ENCODE data around the gene NRF1. TPM values are rescaled to one million over a fixed set of nuclear protein-coding genes. Genes with fewer than 3 reads are reported as not detected.
A peak's percentile ranks its signal among the peaks of the same experiment; 100 is the strongest.

Gene NRF1
- total RNA-seq, 1 experiment from 2014 or later: 19.3 TPM

- Histone ChIP-seq H3K4me1 (ENCODE audit: insufficient read depth, low read length) (no peaks in the 10 kb centered on the region; the same call in 1 of the 2 replicates), H2BK20ac (ENCODE audit: low read depth, low read length, poor library complexity, severe bottlenecking) (no peak overlapping the region), H3K9me3 (ENCODE audit: control insufficient read depth, low read depth, low read length) (no peaks in the 10 kb centered on the region), H3K4me2 (ENCODE audit: insufficient read depth, insufficient read length, low read length) (no peak overlapping the region), H3K23me2 (ENCODE audit: insufficient read length, low read depth, low read length, poor library complexity, severe bottlenecking) (no peaks in the 10 kb centered on the region), H4K20me1 (ENCODE audit: control insufficient read depth, insufficient read depth, insufficient read length) (no peaks in the 10 kb centered on the region), H2AFZ (ENCODE audit: low read length) (no peak overlapping the region), H2BK120ac (ENCODE audit: low read depth, low read length, poor library complexity, severe bottlenecking) (no peak overlapping the region), H3K23ac (ENCODE audit: insufficient read length, low read depth, low read length) (no peak overlapping the region), H3K79me2 (ENCODE audit: insufficient read depth, low read length) (no peaks in the 10 kb centered on the region), H2BK12ac (ENCODE audit: insufficient read length, low read depth, low read length) (no peak overlapping the region), H2BK15ac (ENCODE audit: low read depth, low read length) (no peak overlapping the region), H3K14ac (ENCODE audit: insufficient read depth, low read length) (no peak overlapping the region), H2BK5ac (ENCODE audit: insufficient read length, low read length) (no peak overlapping the region), H4K5ac (ENCODE audit: insufficient read length, low read depth, low read length) (no peak overlapping the region), H3K9ac (ENCODE audit: extremely low read depth, insufficient read length, low read length) (no peak overlapping the region), H3K27me3 (ENCODE audit: insufficient read depth, low read length) (no peaks in the 10 kb centered on the region), H3K27ac (ENCODE audit: insufficient read length, low read depth, low read length) (no peak overlapping the region), H3K79me1 (ENCODE audit: insufficient read depth, low read depth, low read length, poor library complexity, severe bottlenecking) (no peaks in the 10 kb centered on the region), H3T11ph (ENCODE audit: low read length) (no peak overlapping the region), H4K8ac (replicated peaks; ENCODE audit: insufficient read length, low read depth, low read length) (no peak overlapping the region), H2AK5ac (ENCODE audit: insufficient read length, low read length) (no peak overlapping the region), H3K56ac (ENCODE audit: insufficient read length, low read depth, low read length) (no peak overlapping the region), H3K18ac (ENCODE audit: insufficient read length, low read depth, low read length) (no peak overlapping the region), H3K4ac (ENCODE audit: low read depth, low read length) (no peak overlapping the region), H4K91ac (ENCODE audit: insufficient read length, low read depth, low read length) (no peak overlapping the region)
- no peak for DNase-seq
- WGBS (ENCODE audit: extremely low coverage, insufficient read length, low lambda C conversion rate): no CpG with 5 or more reads among the region's 5 CpGs
- Mint-ChIP-seq H3K9me3 (no peaks in the 10 kb centered on the region), H3K4me3 (no peak overlapping the region), H3K27me3 (ENCODE audit: low read depth) (no peaks in the 10 kb centered on the region), H3K27ac (peak overlapping the region in 2 of 3 experiments; percentile 44 to 61; a peak in 2 of 7 replicates), H3K4me1 (peaks cover 18 to 26% of the 10 kb centered on the region in 2 experiments), H3K36me3 (ENCODE audit: insufficient read depth in 1 of 3, low read depth in 3 of 3) (peaks cover 24 to 41% (median 28%) of the 10 kb centered on the region in 3 experiments; a peak in 6 of 7 replicates)
- TF ChIP-seq CTCF (conservative IDR thresholded peaks at IDR 0.05): no peak
Measured at GRCh38 chr7:129734400-129734799, 122.9 kb downstream of the NRF1 start.
